ENCODE data around the gene FBXW9. TPM values are rescaled to one million over a fixed set of nuclear protein-coding genes. Genes with fewer than 3 reads are reported as not detected.

The FBXW9 gene
- total and polyA plus RNA-seq, 2 of the 13 experiments (the other 11 are each of a cell fraction or from before 2014, with no cell fraction given): 5.7 to 6.1 TPM

DNA sequence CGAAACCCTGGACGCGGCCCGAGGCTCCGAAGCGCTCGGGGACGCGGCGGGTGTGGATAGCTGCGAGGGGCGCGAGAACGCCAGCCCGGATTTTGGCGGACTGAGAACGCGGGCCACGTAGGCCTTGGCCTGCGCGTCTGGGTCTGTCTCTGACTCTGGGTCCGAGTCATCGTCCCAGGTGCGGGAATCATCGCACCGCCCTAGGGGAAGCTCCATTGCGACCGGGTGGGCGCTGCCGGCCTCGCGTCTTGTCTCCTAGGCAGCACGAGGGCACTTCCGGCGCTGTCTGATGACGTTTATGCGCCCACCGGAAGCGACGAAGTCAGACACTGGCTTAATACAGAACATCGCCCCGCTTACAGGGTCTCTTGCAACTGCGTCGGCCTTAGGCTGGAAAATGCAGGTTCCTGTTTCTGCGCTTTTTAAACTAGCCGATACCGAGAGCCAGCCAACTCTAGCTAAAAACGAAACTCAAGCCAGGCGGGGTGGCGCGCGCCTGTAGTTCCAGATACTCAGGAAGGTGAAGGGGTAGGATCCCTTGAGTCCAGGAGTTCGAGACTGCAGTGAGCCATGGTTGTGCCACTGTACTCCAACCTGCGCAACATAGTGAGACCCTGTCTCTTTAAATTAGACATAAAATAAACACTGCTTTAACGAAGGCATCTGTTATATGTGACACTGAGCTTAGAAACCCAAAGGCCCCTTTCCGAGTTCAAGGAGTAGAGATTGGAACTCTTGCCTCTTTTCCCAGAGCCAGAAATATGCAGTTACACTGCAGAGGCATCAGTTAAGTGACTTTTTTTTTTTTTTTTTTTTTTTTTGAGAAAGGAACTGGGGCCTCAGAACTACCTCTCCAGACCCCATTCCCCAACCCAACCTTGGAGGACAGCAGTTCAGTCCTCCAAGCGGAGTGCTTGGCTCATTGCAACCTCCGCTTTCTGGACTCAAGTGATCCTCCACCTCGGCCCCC is at the start of gene FBXW9 (continued):
- TF ChIP-seq ZZZ3 (CRISPR knock-in tag; IDR thresholded peaks at IDR 0.05; ENCODE audit: borderline replicate concordance) (peak; percentile 82; the same call in 1 of the 2 replicates), ZNF766 (CRISPR knock-in tag; IDR thresholded peaks at IDR 0.05; ENCODE audit: borderline replicate concordance) (0 out of 2 replicates have a peak, but pooled peaks have one; percentile 38), SIX4 (CRISPR knock-in tag; IDR thresholded peaks at IDR 0.05) (peak; percentile 49; the same call in 1 of the 2 replicates), ZNF644 (CRISPR knock-in tag; IDR thresholded peaks at IDR 0.05; ENCODE audit: low read depth) (no peak), MYC (CRISPR knock-in tag; IDR thresholded peaks at IDR 0.05; ENCODE audit: borderline replicate concordance) (peak; percentile 74), YY1 (IDR thresholded peaks at IDR 0.05; ENCODE audit: insufficient read depth, insufficient replicate concordance, low read depth, low read length) (peak; percentile 63), IKZF4 (CRISPR knock-in tag; IDR thresholded peaks at IDR 0.05; ENCODE audit: borderline replicate concordance, low read depth, not compliant biosample characterization) (peak; percentile 76), PAF1 (CRISPR knock-in tag; IDR thresholded peaks at IDR 0.05) (no peak), SRY (CRISPR knock-in tag; IDR thresholded peaks at IDR 0.05) (peak; percentile 68; the same call in 1 of the 2 replicates), AHR (CRISPR knock-in tag; IDR thresholded peaks at IDR 0.05) (0 out of 2 replicates have a peak, but pooled peaks have one; percentile 39)
- TF ChIP-seq, protein P1, sequence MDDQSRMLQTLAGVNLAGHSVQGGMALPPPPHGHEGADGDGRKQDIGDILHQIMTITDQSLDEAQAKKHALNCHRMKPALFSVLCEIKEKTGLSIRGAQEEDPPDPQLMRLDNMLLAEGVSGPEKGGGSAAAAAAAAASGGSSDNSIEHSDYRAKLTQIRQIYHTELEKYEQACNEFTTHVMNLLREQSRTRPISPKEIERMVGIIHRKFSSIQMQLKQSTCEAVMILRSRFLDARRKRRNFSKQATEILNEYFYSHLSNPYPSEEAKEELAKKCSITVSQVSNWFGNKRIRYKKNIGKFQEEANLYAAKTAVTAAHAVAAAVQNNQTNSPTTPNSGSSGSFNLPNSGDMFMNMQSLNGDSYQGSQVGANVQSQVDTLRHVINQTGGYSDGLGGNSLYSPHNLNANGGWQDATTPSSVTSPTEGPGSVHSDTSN (CRISPR knock-in tag; IDR thresholded peaks at IDR 0.05; ENCODE audit: borderline replicate concordance): no peak
- TF ChIP-seq, protein P2, sequence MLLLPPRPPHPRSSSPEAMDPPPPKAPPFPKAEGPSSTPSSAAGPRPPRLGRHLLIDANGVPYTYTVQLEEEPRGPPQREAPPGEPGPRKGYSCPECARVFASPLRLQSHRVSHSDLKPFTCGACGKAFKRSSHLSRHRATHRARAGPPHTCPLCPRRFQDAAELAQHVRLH (CRISPR knock-in tag; IDR thresholded peaks at IDR 0.05; ENCODE audit: borderline replicate concordance, low read depth): peak; percentile 67; the same call in 1 of the 2 replicates
- TF ChIP-seq, protein P3, sequence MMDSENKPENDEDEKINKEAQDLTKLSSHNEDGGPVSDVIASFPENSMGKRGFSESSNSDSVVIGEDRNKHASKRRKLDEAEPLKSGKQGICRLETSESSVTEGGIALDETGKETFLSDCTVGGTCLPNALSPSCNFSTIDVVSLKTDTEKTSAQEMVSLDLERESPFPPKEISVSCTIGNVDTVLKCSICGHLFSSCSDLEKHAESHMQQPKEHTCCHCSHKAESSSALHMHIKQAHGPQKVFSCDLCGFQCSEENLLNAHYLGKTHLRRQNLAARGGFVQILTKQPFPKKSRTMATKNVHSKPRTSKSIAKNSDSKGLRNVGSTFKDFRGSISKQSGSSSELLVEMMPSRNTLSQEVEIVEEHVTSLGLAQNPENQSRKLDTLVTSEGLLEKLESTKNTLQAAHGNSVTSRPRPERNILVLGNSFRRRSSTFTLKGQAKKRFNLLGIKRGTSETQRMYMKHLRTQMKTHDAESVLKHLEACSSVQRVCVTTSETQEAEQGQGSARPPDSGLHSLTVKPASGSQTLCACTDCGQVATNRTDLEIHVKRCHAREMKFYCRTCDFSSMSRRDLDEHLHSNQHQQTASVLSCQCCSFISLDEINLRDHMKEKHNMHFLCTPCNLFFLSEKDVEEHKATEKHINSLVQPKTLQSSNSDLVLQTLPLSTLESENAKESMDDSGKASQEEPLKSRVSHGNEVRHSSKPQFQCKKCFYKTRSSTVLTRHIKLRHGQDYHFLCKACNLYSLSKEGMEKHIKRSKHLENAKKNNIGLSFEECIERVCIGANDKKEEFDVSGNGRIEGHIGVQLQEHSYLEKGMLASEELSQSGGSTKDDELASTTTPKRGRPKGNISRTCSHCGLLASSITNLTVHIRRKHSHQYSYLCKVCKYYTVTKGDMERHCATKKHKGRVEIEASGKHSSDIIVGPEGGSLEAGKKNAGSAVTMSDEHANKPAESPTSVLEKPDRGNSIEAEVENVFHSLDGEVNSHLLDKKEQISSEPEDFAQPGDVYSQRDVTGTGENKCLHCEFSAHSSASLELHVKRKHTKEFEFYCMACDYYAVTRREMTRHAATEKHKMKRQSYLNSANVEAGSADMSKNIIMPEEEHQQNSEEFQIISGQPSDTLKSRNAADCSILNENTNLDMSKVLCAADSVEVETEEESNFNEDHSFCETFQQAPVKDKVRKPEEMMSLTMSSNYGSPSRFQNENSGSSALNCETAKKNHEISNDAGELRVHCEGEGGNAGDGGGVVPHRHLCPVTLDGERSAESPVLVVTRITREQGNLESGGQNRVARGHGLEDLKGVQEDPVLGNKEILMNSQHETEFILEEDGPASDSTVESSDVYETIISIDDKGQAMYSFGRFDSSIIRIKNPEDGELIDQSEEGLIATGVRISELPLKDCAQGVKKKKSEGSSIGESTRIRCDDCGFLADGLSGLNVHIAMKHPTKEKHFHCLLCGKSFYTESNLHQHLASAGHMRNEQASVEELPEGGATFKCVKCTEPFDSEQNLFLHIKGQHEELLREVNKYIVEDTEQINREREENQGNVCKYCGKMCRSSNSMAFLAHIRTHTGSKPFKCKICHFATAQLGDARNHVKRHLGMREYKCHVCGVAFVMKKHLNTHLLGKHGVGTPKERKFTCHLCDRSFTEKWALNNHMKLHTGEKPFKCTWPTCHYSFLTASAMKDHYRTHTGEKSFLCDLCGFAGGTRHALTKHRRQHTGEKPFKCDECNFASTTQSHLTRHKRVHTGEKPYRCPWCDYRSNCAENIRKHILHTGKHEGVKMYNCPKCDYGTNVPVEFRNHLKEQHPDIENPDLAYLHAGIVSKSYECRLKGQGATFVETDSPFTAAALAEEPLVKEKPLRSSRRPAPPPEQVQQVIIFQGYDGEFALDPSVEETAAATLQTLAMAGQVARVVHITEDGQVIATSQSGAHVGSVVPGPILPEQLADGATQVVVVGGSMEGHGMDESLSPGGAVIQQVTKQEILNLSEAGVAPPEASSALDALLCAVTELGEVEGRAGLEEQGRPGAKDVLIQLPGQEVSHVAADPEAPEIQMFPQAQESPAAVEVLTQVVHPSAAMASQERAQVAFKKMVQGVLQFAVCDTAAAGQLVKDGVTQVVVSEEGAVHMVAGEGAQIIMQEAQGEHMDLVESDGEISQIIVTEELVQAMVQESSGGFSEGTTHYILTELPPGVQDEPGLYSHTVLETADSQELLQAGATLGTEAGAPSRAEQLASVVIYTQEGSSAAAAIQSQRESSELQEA (CRISPR knock-in tag; IDR thresholded peaks at IDR 0.05; ENCODE audit: not compliant biosample characterization): peak; percentile 64
- TF ChIP-seq, protein P4, sequence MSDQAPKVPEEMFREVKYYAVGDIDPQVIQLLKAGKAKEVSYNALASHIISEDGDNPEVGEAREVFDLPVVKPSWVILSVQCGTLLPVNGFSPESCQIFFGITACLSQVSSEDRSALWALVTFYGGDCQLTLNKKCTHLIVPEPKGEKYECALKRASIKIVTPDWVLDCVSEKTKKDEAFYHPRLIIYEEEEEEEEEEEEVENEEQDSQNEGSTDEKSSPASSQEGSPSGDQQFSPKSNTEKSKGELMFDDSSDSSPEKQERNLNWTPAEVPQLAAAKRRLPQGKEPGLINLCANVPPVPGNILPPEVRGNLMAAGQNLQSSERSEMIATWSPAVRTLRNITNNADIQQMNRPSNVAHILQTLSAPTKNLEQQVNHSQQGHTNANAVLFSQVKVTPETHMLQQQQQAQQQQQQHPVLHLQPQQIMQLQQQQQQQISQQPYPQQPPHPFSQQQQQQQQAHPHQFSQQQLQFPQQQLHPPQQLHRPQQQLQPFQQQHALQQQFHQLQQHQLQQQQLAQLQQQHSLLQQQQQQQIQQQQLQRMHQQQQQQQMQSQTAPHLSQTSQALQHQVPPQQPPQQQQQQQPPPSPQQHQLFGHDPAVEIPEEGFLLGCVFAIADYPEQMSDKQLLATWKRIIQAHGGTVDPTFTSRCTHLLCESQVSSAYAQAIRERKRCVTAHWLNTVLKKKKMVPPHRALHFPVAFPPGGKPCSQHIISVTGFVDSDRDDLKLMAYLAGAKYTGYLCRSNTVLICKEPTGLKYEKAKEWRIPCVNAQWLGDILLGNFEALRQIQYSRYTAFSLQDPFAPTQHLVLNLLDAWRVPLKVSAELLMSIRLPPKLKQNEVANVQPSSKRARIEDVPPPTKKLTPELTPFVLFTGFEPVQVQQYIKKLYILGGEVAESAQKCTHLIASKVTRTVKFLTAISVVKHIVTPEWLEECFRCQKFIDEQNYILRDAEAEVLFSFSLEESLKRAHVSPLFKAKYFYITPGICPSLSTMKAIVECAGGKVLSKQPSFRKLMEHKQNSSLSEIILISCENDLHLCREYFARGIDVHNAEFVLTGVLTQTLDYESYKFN (CRISPR knock-in tag; conservative IDR thresholded peaks at IDR 0.05): no peak
